ENCODE measurements around the gene SNTG2.

Gene SNTG2

DNA sequence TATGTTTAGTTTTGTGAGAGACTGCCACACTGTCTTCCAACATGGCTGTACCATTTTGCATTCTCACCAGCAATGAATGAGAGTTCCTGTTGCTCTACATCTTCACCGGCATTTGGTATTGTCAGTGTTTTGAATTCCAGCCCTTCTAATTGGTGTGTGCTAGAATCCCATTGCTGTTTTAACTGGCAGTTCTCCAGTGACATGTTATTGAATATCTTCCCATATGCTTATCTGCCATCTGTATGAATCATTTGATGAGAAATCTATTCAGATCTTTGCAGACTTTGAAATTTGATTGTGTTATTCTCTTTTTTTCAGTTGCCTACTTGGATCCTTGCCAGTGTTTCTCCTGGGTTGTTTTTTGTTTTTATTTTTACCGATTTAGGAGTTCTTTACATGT is 99.0 kb downstream of the SNTG2 start:
- ATAC-seq: no peak
- TF ChIP-seq PPARA (CRISPR knock-in tag; IDR thresholded peaks at IDR 0.05; ENCODE audit: borderline replicate concordance) (no peak), OSR1 (CRISPR knock-in tag; IDR thresholded peaks at IDR 0.05) (no peak), ARNTL (CRISPR knock-in tag; IDR thresholded peaks at IDR 0.05; ENCODE audit: borderline replicate concordance, low read depth) (no peak), TCF4 (CRISPR knock-in tag; IDR thresholded peaks at IDR 0.05; ENCODE audit: borderline replicate concordance) (no peak; the same call in 1 of the 2 replicates), ZC3H10 (CRISPR knock-in tag; IDR thresholded peaks at IDR 0.05) (no peak), ZFP3 (CRISPR knock-in tag; IDR thresholded peaks at IDR 0.05) (no peak)

DNA sequence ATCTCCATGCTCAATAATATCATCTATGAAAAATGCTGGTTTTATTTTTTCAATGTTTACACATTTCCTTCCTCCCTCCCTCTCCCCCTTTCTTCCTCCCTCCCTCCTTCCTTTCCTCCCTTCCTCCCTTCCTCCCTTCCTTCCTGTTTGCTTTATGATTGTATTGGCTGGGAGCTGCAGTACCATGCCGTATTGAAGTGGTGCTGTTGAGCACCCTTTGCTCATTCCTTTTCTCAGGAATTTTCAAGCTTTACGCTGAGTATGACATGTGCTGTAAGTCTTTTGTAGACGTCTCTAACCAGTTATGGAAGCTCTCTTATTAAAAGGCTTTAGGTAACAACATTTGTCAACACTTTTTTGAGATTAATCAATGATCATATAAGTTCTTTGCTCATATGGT is 100.4 kb downstream of the SNTG2 start:
- no peak for TF ChIP-seq ZNF8 (CRISPR knock-in tag; IDR thresholded peaks at IDR 0.05)
- TF ChIP-seq TCF4 (CRISPR knock-in tag; IDR thresholded peaks at IDR 0.05; ENCODE audit: borderline replicate concordance): no peak
- no peak for TF ChIP-seq ZFP30 (CRISPR knock-in tag; IDR thresholded peaks at IDR 0.05)
- no peak for TF ChIP-seq PPARA (CRISPR knock-in tag; IDR thresholded peaks at IDR 0.05; ENCODE audit: borderline replicate concordance)
- TF ChIP-seq, protein P1, sequence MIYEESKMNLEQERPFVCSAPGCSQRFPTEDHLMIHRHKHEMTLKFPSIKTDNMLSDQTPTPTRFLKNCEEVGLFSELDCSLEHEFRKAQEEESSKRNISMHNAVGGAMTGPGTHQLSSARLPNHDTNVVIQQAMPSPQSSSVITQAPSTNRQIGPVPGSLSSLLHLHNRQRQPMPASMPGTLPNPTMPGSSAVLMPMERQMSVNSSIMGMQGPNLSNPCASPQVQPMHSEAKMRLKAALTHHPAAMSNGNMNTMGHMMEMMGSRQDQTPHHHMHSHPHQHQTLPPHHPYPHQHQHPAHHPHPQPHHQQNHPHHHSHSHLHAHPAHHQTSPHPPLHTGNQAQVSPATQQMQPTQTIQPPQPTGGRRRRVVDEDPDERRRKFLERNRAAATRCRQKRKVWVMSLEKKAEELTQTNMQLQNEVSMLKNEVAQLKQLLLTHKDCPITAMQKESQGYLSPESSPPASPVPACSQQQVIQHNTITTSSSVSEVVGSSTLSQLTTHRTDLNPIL (CRISPR knock-in tag; IDR thresholded peaks at IDR 0.05; ENCODE audit: low read depth): no peak
- no peak for TF ChIP-seq OSR1 (CRISPR knock-in tag; IDR thresholded peaks at IDR 0.05)
- TF ChIP-seq ARNTL (CRISPR knock-in tag; IDR thresholded peaks at IDR 0.05; ENCODE audit: borderline replicate concordance, low read depth): no peak
- TF ChIP-seq ZFP3 (CRISPR knock-in tag; IDR thresholded peaks at IDR 0.05): no peak
- no peak for TF ChIP-seq ISL1 (CRISPR knock-in tag; IDR thresholded peaks at IDR 0.05)
- TF ChIP-seq ZNF70 (CRISPR knock-in tag; IDR thresholded peaks at IDR 0.05): no peak
- TF ChIP-seq, protein P2, sequence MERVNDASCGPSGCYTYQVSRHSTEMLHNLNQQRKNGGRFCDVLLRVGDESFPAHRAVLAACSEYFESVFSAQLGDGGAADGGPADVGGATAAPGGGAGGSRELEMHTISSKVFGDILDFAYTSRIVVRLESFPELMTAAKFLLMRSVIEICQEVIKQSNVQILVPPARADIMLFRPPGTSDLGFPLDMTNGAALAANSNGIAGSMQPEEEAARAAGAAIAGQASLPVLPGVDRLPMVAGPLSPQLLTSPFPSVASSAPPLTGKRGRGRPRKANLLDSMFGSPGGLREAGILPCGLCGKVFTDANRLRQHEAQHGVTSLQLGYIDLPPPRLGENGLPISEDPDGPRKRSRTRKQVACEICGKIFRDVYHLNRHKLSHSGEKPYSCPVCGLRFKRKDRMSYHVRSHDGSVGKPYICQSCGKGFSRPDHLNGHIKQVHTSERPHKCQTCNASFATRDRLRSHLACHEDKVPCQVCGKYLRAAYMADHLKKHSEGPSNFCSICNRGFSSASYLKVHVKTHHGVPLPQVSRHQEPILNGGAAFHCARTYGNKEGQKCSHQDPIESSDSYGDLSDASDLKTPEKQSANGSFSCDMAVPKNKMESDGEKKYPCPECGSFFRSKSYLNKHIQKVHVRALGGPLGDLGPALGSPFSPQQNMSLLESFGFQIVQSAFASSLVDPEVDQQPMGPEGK (CRISPR knock-in tag; IDR thresholded peaks at IDR 0.05; ENCODE audit: borderline replicate concordance): no peak
- ATAC-seq: no peak

DNA sequence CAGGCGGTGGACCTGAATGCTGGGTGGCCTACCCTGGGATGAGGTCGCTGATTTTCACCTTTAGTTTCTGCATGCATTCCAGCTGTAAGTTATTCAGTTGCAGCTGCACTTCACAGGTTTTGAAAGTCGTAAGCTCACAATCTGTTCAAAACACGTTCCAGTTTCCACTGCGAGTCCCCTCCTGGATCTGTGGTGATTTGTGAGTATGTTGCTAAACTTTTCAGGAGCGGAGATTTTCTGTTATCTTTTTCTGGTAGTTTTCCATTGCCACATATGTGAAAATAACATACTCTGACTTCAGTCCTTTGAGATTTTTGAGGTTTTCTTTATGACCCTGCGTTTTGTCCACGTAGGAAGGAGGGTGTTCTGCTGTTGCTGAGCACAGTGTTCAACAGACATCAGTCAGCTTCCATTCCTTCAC is 102.1 kb downstream of the SNTG2 start:
- TF ChIP-seq ISL1 (CRISPR knock-in tag; IDR thresholded peaks at IDR 0.05): no peak
- no peak for TF ChIP-seq BACH2 (CRISPR knock-in tag; IDR thresholded peaks at IDR 0.05; ENCODE audit: borderline replicate concordance)
- no peak for ATAC-seq

DNA sequence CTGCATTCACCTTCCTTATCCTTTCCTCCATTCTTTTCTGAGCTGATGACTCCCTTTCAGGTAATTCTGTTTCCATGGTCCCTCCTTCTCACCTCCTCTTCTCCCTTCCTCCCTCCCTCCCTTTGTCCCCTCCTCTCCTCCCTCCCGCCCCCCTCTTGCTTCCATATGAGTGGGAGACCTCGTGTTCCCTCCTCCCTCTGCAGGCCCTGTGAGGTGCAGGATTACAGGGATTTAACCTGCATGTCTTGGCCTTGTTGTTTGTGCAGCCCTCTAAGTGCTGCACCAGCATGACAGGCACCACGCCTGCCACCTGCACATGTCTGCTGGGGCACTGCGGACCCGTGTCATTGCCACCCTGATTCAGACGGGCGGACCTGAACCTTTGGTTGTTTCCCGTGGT is 103.1 kb downstream of the SNTG2 start:
- TF ChIP-seq BACH2 (CRISPR knock-in tag; IDR thresholded peaks at IDR 0.05; ENCODE audit: borderline replicate concordance): no peak
- no peak for TF ChIP-seq ZNF565 (CRISPR knock-in tag; conservative IDR thresholded peaks at IDR 0.05; ENCODE audit: low read depth)
- no peak for TF ChIP-seq ZC3H10 (CRISPR knock-in tag; IDR thresholded peaks at IDR 0.05)
- no peak for TF ChIP-seq RARB (CRISPR knock-in tag; IDR thresholded peaks at IDR 0.05)
- TF ChIP-seq ARNTL (CRISPR knock-in tag; IDR thresholded peaks at IDR 0.05; ENCODE audit: borderline replicate concordance, low read depth): no peak
- no peak for TF ChIP-seq CSDC2 (CRISPR knock-in tag; IDR thresholded peaks at IDR 0.05)
- TF ChIP-seq ESRRG (CRISPR knock-in tag; IDR thresholded peaks at IDR 0.05): no peak
- no peak for TF ChIP-seq ISL1 (CRISPR knock-in tag; IDR thresholded peaks at IDR 0.05)
- TF ChIP-seq, protein P2 (CRISPR knock-in tag; IDR thresholded peaks at IDR 0.05; ENCODE audit: borderline replicate concordance): no peak
- TF ChIP-seq OSR1 (CRISPR knock-in tag; IDR thresholded peaks at IDR 0.05): no peak
- TF ChIP-seq GLIS3 (CRISPR knock-in tag; IDR thresholded peaks at IDR 0.05): no peak
- TF ChIP-seq ZFP30 (CRISPR knock-in tag; IDR thresholded peaks at IDR 0.05): no peak
- TF ChIP-seq ZFP3 (CRISPR knock-in tag; IDR thresholded peaks at IDR 0.05): no peak
- no peak for TF ChIP-seq ZNF70 (CRISPR knock-in tag; IDR thresholded peaks at IDR 0.05)
- TF ChIP-seq TCF4 (CRISPR knock-in tag; IDR thresholded peaks at IDR 0.05; ENCODE audit: borderline replicate concordance): no peak
- no peak for TF ChIP-seq ZNF8 (CRISPR knock-in tag; IDR thresholded peaks at IDR 0.05)
- TF ChIP-seq, protein P3, sequence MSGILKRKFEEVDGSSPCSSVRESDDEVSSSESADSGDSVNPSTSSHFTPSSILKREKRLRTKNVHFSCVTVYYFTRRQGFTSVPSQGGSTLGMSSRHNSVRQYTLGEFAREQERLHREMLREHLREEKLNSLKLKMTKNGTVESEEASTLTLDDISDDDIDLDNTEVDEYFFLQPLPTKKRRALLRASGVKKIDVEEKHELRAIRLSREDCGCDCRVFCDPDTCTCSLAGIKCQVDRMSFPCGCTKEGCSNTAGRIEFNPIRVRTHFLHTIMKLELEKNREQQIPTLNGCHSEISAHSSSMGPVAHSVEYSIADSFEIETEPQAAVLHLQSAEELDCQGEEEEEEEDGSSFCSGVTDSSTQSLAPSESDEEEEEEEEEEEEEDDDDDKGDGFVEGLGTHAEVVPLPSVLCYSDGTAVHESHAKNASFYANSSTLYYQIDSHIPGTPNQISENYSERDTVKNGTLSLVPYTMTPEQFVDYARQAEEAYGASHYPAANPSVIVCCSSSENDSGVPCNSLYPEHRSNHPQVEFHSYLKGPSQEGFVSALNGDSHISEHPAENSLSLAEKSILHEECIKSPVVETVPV (CRISPR knock-in tag; IDR thresholded peaks at IDR 0.05): no peak
- TF ChIP-seq, protein P4, sequence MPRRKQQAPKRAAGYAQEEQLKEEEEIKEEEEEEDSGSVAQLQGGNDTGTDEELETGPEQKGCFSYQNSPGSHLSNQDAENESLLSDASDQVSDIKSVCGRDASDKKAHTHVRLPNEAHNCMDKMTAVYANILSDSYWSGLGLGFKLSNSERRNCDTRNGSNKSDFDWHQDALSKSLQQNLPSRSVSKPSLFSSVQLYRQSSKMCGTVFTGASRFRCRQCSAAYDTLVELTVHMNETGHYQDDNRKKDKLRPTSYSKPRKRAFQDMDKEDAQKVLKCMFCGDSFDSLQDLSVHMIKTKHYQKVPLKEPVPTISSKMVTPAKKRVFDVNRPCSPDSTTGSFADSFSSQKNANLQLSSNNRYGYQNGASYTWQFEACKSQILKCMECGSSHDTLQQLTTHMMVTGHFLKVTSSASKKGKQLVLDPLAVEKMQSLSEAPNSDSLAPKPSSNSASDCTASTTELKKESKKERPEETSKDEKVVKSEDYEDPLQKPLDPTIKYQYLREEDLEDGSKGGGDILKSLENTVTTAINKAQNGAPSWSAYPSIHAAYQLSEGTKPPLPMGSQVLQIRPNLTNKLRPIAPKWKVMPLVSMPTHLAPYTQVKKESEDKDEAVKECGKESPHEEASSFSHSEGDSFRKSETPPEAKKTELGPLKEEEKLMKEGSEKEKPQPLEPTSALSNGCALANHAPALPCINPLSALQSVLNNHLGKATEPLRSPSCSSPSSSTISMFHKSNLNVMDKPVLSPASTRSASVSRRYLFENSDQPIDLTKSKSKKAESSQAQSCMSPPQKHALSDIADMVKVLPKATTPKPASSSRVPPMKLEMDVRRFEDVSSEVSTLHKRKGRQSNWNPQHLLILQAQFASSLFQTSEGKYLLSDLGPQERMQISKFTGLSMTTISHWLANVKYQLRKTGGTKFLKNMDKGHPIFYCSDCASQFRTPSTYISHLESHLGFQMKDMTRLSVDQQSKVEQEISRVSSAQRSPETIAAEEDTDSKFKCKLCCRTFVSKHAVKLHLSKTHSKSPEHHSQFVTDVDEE (CRISPR knock-in tag; IDR thresholded peaks at IDR 0.05): no peak
- ATAC-seq: no peak
